Measurements from ENCODE around the gene KCNMB1. TPM values are rescaled to one million over a fixed set of nuclear protein-coding genes. Genes with fewer than 3 reads are reported as not detected.

The KCNMB1 gene
- total and polyA plus RNA-seq, 2 donors (not counting 1 experiment from before 2014, with no cell fraction given) = 0.06 TPM; not detected in 1

GRCh38 chr5:170426149-170426767 is 37.1 kb upstream of the KCNMB1 start:
- Histone ChIP-seq H4K20me1 (ENCODE audit: control insufficient read depth, insufficient read depth, low read length, poor library complexity, severe bottlenecking) (no peaks in the 10 kb centered on the region), H3K36me3 (replicated peaks in 1 of 2; ENCODE audit: control extremely low read depth in 1 of 2, control insufficient read depth in 1 of 2, extremely low read depth in 1 of 2, insufficient read depth in 2 of 2, low read length in 1 of 2) (no peaks in the 10 kb centered on the region), H3K4me3 (ENCODE audit: control extremely low read depth in 1 of 5, extremely low read depth in 1 of 5, insufficient read depth in 1 of 5, low read depth in 2 of 5, low read length in 4 of 5) (no peak overlapping the region), H3K27ac (ENCODE audit: low read length in 2 of 2) (no peak overlapping the region), H2AFZ (ENCODE audit: insufficient read depth, low read depth, low read length, poor library complexity, severe bottlenecking) (no peak overlapping the region), H3K9ac (ENCODE audit: low read length) (no peak overlapping the region), H3K9me3 (ENCODE audit: control extremely low read depth in 1 of 3, control insufficient read depth in 2 of 3, insufficient read depth in 1 of 3, low read length in 2 of 3) (no peaks in the 10 kb centered on the region), H3K4me1 (ENCODE audit: control insufficient read depth in 2 of 2, insufficient read depth in 2 of 2, low read length in 2 of 2) (no peaks in the 10 kb centered on the region), H3K27me3 (replicated peaks in 1 of 4; ENCODE audit: control extremely low read depth in 1 of 4, control insufficient read depth in 3 of 4, insufficient read depth in 4 of 4, low read length in 3 of 4) (peaks cover 0 to 10% (median 3%) of the 10 kb centered on the region in 4 experiments), H3K4me2 (replicated peaks; ENCODE audit: low read depth, low read length, poor library complexity, severe bottlenecking) (no peak overlapping the region), H3K79me2 (ENCODE audit: control insufficient read depth, insufficient read depth, low read length) (no peaks in the 10 kb centered on the region)
- Mint-ChIP-seq H3K4me3 (no peak overlapping the region), H3K27me3 (peaks cover 19% of the 10 kb centered on the region), H3K9me3 (ENCODE audit: insufficient read depth) (no peaks in the 10 kb centered on the region), H3K27ac (no peak overlapping the region), H3K4me1 (no peaks in the 10 kb centered on the region)
- 78% methylated on average over 3 of the region's 3 CpGs for WGBS (ENCODE audit: insufficient coverage)
- POLR2A ChIA-PET = no interaction called here
- CTCF ChIA-PET = interaction anchor here (1.3 to 12.4 kb wide), 6 partner anchors 8 to 204 kb away, joined by 3 to 189 read pairs (median 15); no protein-coding TSS in a partner anchor
- TF ChIP-seq EZH2 (IDR thresholded peaks at IDR 0.05; ENCODE audit: borderline replicate concordance, insufficient read depth, low read depth, low read length, poor library complexity, severe bottlenecking) (no peak), CTCF (IDR thresholded peaks at IDR 0.05) (no peak)
- DNase-seq (no peak), ATAC-seq (ENCODE audit: low read depth) (no peak)
- intact Hi-C loops (cut with micrococcal nuclease) = no loop called here

GRCh38 chr5:170425731-170426130 is 36.6 kb upstream of the KCNMB1 start:
- Histone ChIP-seq H3K27me3 (replicated peaks in 1 of 4; ENCODE audit: control extremely low read depth in 1 of 4, control insufficient read depth in 3 of 4, insufficient read depth in 4 of 4, low read length in 3 of 4) (peaks cover 0 to 10% (median 3%) of the 10 kb centered on the region in 4 experiments), H3K4me1 (ENCODE audit: control insufficient read depth in 2 of 2, insufficient read depth in 2 of 2, low read length in 2 of 2) (no peaks in the 10 kb centered on the region), H3K4me2 (replicated peaks; ENCODE audit: low read depth, low read length, poor library complexity, severe bottlenecking) (no peak overlapping the region), H3K4me3 (ENCODE audit: control extremely low read depth in 1 of 5, extremely low read depth in 1 of 5, insufficient read depth in 1 of 5, low read depth in 2 of 5, low read length in 4 of 5) (no peak overlapping the region), H2AFZ (ENCODE audit: insufficient read depth, low read depth, low read length, poor library complexity, severe bottlenecking) (no peak overlapping the region), H3K27ac (ENCODE audit: low read length in 2 of 2) (no peak overlapping the region), H3K79me2 (ENCODE audit: control insufficient read depth, insufficient read depth, low read length) (no peaks in the 10 kb centered on the region), H3K9me3 (ENCODE audit: control extremely low read depth in 1 of 3, control insufficient read depth in 2 of 3, insufficient read depth in 1 of 3, low read length in 2 of 3) (no peaks in the 10 kb centered on the region), H4K20me1 (ENCODE audit: control insufficient read depth, insufficient read depth, low read length, poor library complexity, severe bottlenecking) (no peaks in the 10 kb centered on the region), H3K36me3 (replicated peaks in 1 of 2; ENCODE audit: control extremely low read depth in 1 of 2, control insufficient read depth in 1 of 2, extremely low read depth in 1 of 2, insufficient read depth in 2 of 2, low read length in 1 of 2) (no peaks in the 10 kb centered on the region), H3K9ac (ENCODE audit: low read length) (no peak overlapping the region)
- ATAC-seq (ENCODE audit: low read depth) (no peak), DNase-seq (no peak)
- no peak overlapping the region for H3K4me3 Mint-ChIP-seq
- POLR2A ChIA-PET = no interaction called here
- no peak overlapping the region for H3K27ac Mint-ChIP-seq
- H3K4me1 Mint-ChIP-seq = no peaks in the 10 kb centered on the region
- intact Hi-C loops (cut with micrococcal nuclease) = no loop called here
- TF ChIP-seq CTCF (IDR thresholded peaks at IDR 0.05) (no peak), EZH2 (IDR thresholded peaks at IDR 0.05; ENCODE audit: borderline replicate concordance, insufficient read depth, low read depth, low read length, poor library complexity, severe bottlenecking) (no peak)
- CTCF ChIA-PET = interaction anchor here (1.3 to 12.4 kb wide), 6 partner anchors 8 to 203 kb away, joined by 3 to 189 read pairs (median 15); no protein-coding TSS in a partner anchor
- H3K27me3 Mint-ChIP-seq = peaks cover 20% of the 10 kb centered on the region
- no peaks in the 10 kb centered on the region for H3K9me3 Mint-ChIP-seq (ENCODE audit: insufficient read depth)
- 90% methylated on average over 6 of the region's 6 CpGs for WGBS (ENCODE audit: insufficient coverage)

Data from B cell (primary cell).